Measurements from ENCODE around the gene ZMYND8. TPM values are rescaled to one million over a fixed set of nuclear protein-coding genes. Genes with fewer than 3 reads are reported as not detected.
A peak's percentile ranks its signal among the peaks of the same experiment; 100 is the strongest.
"Not testable (repeated sequence)": the region's sequence is repeated elsewhere in the genome, so short reads cannot be mapped to it uniquely, and the experiment has no call there.

ZMYND8 gene
- 10 to 100 TPM; 44.3 to 44.7 TPM for total RNA-seq

DNA sequence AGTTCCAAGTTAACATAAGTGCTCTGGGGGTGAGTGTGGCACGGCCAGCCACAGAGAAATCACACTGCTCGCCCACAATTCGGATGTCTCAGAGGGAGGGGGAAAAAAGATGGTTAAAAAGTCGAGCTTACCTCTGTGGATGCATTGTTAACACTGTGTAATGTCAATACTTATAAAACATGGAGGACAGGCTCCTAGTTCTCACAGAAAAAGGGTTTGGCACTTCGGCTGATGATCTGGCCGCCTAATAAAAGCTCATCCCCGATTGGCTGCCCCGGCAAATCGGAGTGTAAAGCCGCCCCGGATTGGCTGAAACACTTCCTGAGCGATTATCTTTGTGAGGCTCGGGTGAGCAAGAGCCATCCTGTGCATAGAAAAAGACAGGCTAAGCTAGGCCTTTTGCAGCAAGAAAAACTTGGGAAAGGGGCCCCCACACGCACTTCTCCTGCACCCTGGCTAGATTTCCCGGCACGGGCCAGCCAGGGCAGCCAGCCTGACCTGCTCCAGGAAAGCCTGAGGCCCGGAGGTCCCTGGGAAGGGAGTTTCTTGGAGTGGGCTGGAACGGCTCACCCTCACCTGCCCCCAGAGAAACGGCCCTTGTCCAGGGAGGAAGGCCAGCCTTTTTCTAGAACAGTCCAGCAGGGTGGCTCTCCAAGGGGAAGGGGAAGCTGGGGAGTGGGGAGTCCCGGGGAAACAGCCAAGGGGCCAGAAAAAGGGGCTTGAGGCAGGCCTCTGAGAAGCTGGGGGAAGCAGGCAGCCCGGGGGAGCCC is at the start of gene ZMYND8:
ZMYND8 (minus strand) TSS at position 174 of the 770 bp plus-strand sequence; CDS start at position 145, 29 bp downstream.
- peaks cover 25% of the 10 kb centered on the region for H3K36me3 Mint-ChIP-seq (ENCODE audit: low read depth)
- H3K27me3 Mint-ChIP-seq (ENCODE audit: low read depth): no peaks in the 10 kb centered on the region
- ChIA-PET CTCF (interaction anchor here (0.8 to 16.3 kb wide), 13 partner anchors 9 to 254 kb away, joined by 3 to 206 read pairs (median 3); partner anchors contain the start of gene NCOA3), POLR2A (interaction anchor here (0.5 to 3.6 kb wide), 25 partner anchors 9 to 256 kb away, joined by 3 to 23 read pairs (median 5); partner anchors contain the start of gene NCOA3)
- DNase-seq (peak; percentile 96), ATAC-seq (peak; percentile 83)
- H3K4me1 Mint-ChIP-seq (ENCODE audit: low read depth): peaks cover 48% of the 10 kb centered on the region
- H3K4me3 Mint-ChIP-seq: peak within 1 kb of the TSS; percentile 84
- H3K27ac Mint-ChIP-seq: peak within 1 kb of the TSS; percentile 97
- H3K9me3 Mint-ChIP-seq (ENCODE audit: insufficient read depth): no peaks in the 10 kb centered on the region

DNA sequence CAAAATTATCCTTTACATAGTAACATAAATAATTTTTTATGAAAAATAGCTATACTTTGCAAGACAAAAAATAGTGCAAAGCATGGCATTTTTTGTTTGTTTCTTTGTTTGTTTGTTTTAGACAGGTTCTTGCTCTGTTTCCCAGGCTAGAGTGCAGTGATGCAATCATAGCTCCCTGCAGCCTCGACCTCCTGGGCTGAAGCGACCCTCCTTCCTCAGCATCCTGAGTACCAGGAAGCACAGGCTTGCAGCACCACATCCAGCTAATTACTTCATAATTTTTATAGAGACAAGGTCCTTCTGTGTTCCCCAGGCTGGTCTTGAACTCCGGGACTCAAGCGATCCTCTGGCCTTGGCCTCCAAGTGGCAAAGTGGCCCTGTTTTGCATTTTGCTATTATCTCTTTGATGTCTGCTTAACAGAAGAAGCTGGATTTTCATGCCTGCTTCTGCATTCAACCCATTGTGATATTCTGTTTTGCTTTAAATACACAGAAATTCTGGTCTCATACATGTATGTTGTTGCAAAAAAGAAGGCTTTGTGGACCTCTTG is 49.4 kb upstream of the ZMYND8 start:
- ATAC-seq: no peak
- Mint-ChIP-seq H3K9me3 (ENCODE audit: insufficient read depth) (no peaks in the 10 kb centered on the region), H3K27me3 (ENCODE audit: low read depth) (no peaks in the 10 kb centered on the region), H3K36me3 (ENCODE audit: low read depth) (no peaks in the 10 kb centered on the region), H3K27ac (no peak overlapping the region), H3K4me3 (no peak overlapping the region), H3K4me1 (ENCODE audit: low read depth) (peaks cover 7% of the 10 kb centered on the region)
- ChIA-PET CTCF (interaction anchor here (1.1 to 1.8 kb wide), 3 partner anchors 9 to 210 kb away, joined by 4 to 9 read pairs (median 4); no protein-coding TSS in a partner anchor), POLR2A (interaction anchor here (1.4 kb wide), 1 partner anchor 77 kb away, joined by 3 read pairs; no protein-coding TSS in a partner anchor)
- DNase-seq: no peak

DNA sequence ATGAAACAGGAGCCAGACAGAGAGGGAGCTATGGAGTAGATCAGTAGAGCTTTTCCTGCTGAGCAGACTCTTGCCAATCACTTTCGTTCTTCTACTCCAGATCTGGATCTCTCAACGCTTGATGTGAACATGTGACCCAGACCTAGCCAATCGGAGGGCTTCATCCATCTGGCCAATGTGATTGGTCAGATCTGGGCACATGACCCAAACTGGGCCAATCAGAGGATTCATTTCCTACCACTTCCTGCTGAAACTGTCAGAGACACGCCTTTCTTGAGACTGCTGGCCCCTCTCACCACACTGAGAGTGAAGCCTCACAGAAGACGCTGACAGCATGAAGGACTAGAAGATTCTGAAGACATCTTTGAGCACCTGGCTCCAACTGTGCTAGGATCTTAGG is 44.2 kb upstream of the ZMYND8 start:
- no peak overlapping the region for H3K27ac Mint-ChIP-seq
- ATAC-seq (no peak), DNase-seq (no peak)
- no peaks in the 10 kb centered on the region for H3K9me3 Mint-ChIP-seq (ENCODE audit: insufficient read depth)
- no peak overlapping the region for H3K4me3 Mint-ChIP-seq
- CTCF ChIA-PET: no interaction called here
- peaks cover 20% of the 10 kb centered on the region for H3K4me1 Mint-ChIP-seq (ENCODE audit: low read depth)
- POLR2A ChIA-PET: no interaction called here
- no peaks in the 10 kb centered on the region for H3K27me3 Mint-ChIP-seq (ENCODE audit: low read depth)
- H3K36me3 Mint-ChIP-seq (ENCODE audit: low read depth): no peaks in the 10 kb centered on the region

DNA sequence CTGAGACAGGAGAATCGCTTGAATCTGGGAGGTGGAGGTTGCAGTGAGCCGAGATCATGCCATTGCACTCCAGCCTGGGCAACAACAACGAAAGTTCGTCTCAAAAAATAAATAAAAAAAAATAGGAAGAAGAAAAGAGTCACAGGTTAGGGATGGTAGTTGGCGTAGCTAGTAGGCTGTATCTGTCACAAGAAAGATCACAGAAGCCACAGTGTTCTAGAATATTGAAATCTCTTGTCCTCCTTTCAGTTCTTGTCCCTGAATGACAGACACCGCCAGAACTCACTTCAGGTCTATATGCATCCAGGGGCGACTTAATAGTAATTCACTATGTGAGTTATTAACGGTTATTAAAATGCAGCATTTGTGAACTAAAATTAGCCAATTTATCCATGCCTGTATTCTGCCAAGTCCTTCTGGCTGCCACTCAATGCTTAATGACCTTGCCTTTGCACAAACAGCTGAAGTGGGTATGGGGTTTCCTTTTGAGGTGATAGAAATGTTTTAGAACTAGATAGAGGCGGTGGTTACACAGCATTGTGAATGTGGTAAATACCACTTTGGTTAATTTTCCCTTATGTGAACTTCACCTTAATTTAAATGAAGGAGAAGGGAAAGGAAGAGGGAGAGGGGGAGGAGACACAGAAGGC is 41.3 kb upstream of the ZMYND8 start:
- ChIA-PET CTCF (interaction anchor here (1.9 to 3.8 kb wide), 2 partner anchors 14 to 223 kb away, joined by 6 to 26 read pairs; no protein-coding TSS in a partner anchor), POLR2A (no interaction called here)
- H3K4me3 Mint-ChIP-seq: no peak overlapping the region
- peak overlapping the region; percentile 50 for H3K27ac Mint-ChIP-seq
- ATAC-seq (peak; percentile 61), DNase-seq (no peak)
- H3K36me3 Mint-ChIP-seq (ENCODE audit: low read depth): no peaks in the 10 kb centered on the region
- peaks cover 20% of the 10 kb centered on the region for H3K4me1 Mint-ChIP-seq (ENCODE audit: low read depth)
- no peaks in the 10 kb centered on the region for H3K9me3 Mint-ChIP-seq (ENCODE audit: insufficient read depth)
- no peaks in the 10 kb centered on the region for H3K27me3 Mint-ChIP-seq (ENCODE audit: low read depth)

DNA sequence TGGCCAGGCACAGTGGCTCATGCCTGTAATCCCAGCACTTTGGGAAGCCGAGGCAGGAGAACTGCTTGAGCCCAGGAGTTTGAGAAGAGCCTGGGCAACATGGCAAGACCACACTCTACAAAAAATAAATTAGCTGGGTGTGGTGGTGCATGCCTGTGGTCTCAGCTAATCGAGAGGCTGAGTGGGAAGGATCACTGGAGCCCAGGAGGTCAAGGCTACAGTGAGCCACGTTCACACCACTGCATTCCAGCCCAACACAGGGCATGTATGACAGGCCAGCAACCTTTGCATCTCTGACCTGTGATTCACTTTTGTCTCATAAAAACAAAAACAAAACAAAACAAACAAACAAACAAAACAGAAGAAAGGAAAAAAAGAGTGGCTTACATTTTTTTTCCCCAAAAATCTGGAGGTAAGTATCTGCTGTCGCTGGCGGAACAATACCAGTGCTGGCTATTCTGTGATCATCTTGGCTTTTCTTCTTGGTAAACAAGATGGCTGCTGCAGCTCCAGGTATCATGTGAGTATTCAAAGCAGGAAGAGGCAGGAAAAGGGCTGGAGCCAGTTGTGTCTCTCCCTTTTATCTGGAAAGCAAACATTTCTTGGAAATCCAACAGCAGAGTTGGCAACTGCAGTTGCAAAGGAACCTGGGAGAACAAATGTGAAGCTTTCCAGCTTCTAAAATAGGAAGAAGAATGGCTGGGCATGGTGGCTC is 40.4 kb upstream of the ZMYND8 start:
- DNase-seq (no peak), ATAC-seq (no peak)
- H3K4me3 Mint-ChIP-seq: no peak overlapping the region
- ChIA-PET CTCF (interaction anchor here (1.9 to 3.8 kb wide), 2 partner anchors 13 to 224 kb away, joined by 6 to 26 read pairs; no protein-coding TSS in a partner anchor), POLR2A (no interaction called here)
- H3K27me3 Mint-ChIP-seq (ENCODE audit: low read depth): no peaks in the 10 kb centered on the region
- H3K27ac Mint-ChIP-seq: no peak overlapping the region
- H3K36me3 Mint-ChIP-seq (ENCODE audit: low read depth): no peaks in the 10 kb centered on the region
- H3K4me1 Mint-ChIP-seq (ENCODE audit: low read depth): peaks cover 26% of the 10 kb centered on the region
- H3K9me3 Mint-ChIP-seq (ENCODE audit: insufficient read depth): no peaks in the 10 kb centered on the region

DNA sequence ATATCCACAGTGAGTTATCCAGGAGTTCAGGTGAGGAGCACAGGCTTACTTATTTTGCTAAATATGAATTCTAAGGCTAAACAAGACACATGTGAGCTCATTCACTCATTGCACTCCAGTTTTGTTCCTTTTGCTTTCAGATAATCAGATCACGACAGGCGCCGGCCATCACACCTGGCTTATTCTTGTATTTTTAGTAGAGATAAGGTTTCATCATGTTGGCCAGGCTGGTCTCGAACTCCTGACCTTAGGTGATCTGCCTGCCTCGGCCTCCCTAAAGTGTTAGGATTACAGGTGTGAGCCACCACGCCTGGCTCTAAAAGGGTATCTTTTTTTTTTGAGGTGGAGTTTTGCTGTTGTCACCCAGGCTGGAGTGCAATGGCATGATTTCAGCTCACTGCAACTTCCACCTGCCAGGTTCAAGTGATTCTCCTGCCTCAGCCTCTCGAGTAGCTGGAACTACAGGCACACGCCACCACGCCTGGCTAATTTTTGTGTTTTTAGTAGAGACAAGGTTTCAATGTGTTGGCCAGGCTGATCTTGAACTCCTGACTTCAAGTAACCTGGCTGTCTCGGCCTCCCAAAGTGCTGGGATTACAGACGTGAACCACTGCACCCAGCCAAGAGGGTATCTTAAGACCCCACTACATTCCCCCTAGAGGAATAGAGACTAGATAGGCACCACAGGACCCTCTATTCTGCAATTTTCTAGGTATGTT is 37.5 kb upstream of the ZMYND8 start:
- H3K36me3 Mint-ChIP-seq (ENCODE audit: low read depth); DNase-seq; H3K27ac Mint-ChIP-seq; H3K4me3 Mint-ChIP-seq; H3K27me3 Mint-ChIP-seq (ENCODE audit: low read depth); POLR2A ChIA-PET; H3K9me3 Mint-ChIP-seq (ENCODE audit: insufficient read depth); ATAC-seq: not testable (repeated sequence)
- H3K4me1 Mint-ChIP-seq (ENCODE audit: low read depth): peaks cover 29% of the 10 kb centered on the region
- CTCF ChIA-PET: interaction anchor here (1.0 to 2.9 kb wide), 2 partner anchors 10 to 189 kb away, joined by 3 to 26 read pairs; no protein-coding TSS in a partner anchor

DNA sequence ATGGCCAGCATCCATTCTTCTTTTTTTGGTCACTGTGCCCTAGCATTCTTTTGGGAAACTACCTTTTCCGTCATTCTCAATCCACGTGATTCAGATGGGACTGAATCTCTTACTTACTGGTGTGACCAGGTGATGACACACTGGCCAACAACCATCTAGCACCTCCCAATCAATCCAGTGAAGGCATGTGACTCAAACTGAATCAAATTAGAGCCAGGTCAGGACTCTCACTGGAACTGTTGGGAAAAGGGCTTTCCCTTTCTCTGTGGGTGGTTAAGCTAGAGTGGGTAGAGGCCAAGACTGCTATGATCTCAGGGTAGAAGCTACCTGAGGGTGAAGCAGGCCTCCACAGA is 36.2 kb upstream of the ZMYND8 start:
- H3K27ac Mint-ChIP-seq: no peak overlapping the region
- no peak for ATAC-seq

DNA sequence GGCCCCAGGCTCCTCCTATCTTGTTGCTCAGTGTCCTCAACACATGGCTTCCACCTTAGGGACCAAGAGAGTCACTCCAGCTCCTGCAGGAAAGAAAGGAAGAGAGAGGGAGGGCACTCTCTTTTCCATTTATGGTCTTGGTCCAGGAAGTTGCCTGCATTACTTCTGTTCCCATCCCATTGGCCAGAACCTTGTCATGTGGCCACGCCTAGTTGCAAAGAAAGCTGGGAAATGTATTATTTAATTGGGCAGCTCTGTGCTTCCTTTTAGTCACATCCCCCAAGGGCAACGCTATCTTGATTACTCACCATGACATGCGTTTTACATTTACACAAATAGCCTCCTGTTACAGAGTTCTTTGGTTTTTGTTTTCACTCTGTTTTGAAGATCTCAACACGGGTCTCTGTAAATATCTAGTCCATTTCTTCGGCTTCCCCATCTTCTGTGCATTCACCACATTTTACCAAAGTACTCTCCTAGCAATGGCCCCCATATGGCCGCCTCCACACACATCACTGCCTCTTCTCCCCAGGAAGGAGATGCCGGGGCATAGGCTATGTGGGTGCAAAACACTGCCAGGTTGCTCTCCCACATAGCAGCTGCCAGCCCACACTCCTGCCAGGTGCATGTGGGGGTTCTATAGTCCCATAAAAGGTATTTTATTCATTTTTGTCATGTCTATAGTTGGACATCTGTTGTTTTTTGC is 35.7 kb upstream of the ZMYND8 start:
- peaks cover 18% of the 10 kb centered on the region for H3K4me1 Mint-ChIP-seq (ENCODE audit: low read depth)
- no peaks in the 10 kb centered on the region for H3K27me3 Mint-ChIP-seq (ENCODE audit: low read depth)
- ChIA-PET POLR2A (no interaction called here), CTCF (interaction anchor here (1.0 to 2.9 kb wide), 4 partner anchors 8 to 229 kb away, joined by 3 to 26 read pairs (median 6); no protein-coding TSS in a partner anchor)
- H3K4me3 Mint-ChIP-seq: no peak overlapping the region
- H3K9me3 Mint-ChIP-seq (ENCODE audit: insufficient read depth): no peaks in the 10 kb centered on the region
- DNase-seq (no peak), ATAC-seq (no peak)
- H3K36me3 Mint-ChIP-seq (ENCODE audit: low read depth): no peaks in the 10 kb centered on the region
- H3K27ac Mint-ChIP-seq: peak overlapping the region; percentile 72

More for the DNA sequence above, 36.2 kb upstream of the ZMYND8 start:
- POLR2A ChIA-PET: no interaction called here
- Mint-ChIP-seq H3K9me3 (ENCODE audit: insufficient read depth) (no peaks in the 10 kb centered on the region), H3K36me3 (ENCODE audit: low read depth) (no peaks in the 10 kb centered on the region), H3K27me3 (ENCODE audit: low read depth) (no peaks in the 10 kb centered on the region), H3K4me1 (ENCODE audit: low read depth) (peaks cover 21% of the 10 kb centered on the region), H3K4me3 (no peak overlapping the region)
- CTCF ChIA-PET: interaction anchor here (1.0 to 2.9 kb wide), 2 partner anchors 9 to 228 kb away, joined by 3 to 26 read pairs; no protein-coding TSS in a partner anchor
- DNase-seq: no peak

DNA sequence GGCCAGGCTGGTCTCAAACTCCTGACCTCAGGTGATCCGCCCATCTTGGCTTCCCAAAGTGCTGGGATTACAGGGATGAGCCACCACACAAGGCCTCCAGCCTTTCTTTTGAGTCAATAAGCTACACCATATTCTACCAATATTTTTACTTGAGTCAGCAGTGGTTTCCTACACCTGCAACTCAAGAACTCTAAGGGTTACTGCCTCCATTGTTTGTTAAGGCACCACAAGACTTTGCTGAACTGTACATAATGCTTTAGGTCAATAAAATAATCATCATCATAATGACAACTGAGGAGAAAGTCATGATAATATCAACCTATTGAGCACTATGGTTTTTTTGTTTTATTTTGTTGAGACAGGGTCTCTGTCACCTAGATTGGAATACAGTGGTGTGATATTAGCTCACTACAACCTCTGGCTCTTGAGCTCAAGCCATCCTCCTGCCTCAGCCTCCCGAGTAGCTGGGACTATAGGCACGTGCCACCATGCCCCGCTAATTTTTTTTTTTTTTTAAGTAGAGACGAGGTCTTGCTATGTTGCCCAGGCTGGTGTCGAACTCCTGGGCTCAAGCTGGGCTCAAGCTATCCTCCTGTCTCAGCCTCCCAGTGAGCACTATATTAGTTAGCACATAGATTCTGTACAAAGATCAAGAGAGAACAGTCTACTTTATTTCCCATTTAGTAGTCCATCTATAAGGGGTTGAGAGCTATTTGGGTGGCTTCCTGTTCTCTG is 34.9 kb upstream of the ZMYND8 start:
- ATAC-seq: no peak

DNA sequence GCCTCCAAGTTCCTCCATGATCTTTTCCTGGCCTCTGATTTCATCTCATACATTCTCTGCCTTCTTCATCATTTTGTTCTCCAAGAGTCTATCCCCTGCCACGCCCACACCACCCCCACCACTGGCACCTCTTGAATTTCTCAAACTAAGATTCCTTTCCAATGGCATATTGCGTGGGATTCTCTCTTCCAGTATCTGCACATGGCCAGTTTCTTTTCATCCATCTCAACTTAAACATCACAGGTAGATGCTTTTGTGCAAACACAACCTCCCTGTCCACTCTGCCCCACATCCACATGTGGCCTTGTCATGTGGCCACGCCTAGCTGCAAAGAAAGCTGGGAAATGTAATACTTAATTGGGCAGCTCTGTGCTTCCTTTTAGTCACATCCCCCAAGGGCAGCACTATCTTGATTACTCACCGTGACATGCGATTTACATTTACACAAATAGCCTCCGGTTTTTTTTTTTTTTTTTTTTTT is 33.4 kb upstream of the ZMYND8 start:
- ChIA-PET POLR2A (no interaction called here), CTCF (interaction anchor here (2.0 kb wide), 1 partner anchor 117 kb away, joined by 7 read pairs; no protein-coding TSS in a partner anchor)
- Mint-ChIP-seq H3K4me1 (ENCODE audit: low read depth) (peaks cover 12% of the 10 kb centered on the region), H3K27me3 (ENCODE audit: low read depth) (no peaks in the 10 kb centered on the region), H3K4me3 (no peak overlapping the region), H3K36me3 (ENCODE audit: low read depth) (no peaks in the 10 kb centered on the region), H3K9me3 (ENCODE audit: insufficient read depth) (no peaks in the 10 kb centered on the region), H3K27ac (no peak overlapping the region)
- DNase-seq (no peak), ATAC-seq (no peak)

More for the DNA sequence above, 34.9 kb upstream of the ZMYND8 start:
- ChIA-PET CTCF (interaction anchor here (1.1 to 1.6 kb wide), 3 partner anchors 62 to 229 kb away, joined by 3 to 8 read pairs (median 4); no protein-coding TSS in a partner anchor), POLR2A (no interaction called here)
- H3K9me3 Mint-ChIP-seq (ENCODE audit: insufficient read depth): no peaks in the 10 kb centered on the region
- no peaks in the 10 kb centered on the region for H3K27me3 Mint-ChIP-seq (ENCODE audit: low read depth)
- H3K27ac Mint-ChIP-seq: peak overlapping the region; percentile 72
- peaks cover 12% of the 10 kb centered on the region for H3K4me1 Mint-ChIP-seq (ENCODE audit: low read depth)
- H3K4me3 Mint-ChIP-seq: no peak overlapping the region
- no peaks in the 10 kb centered on the region for H3K36me3 Mint-ChIP-seq (ENCODE audit: low read depth)
- DNase-seq: no peak
